Limb (tissue), 2 donors: ENCODE measurements around the gene ARL4A.
"Not testable (repeated sequence)": the region's sequence is repeated elsewhere in the genome, so short reads cannot be mapped to it uniquely, and the experiment has no call there.

Experiments used
- DNase-seq, 2 donors: peaks; one replicate each; pipeline ENCODE4 v3.0.0-alpha.2; 2016; ENCODE audit errors: extremely low spot score in 2 of 2

Gene ARL4A, protein sequence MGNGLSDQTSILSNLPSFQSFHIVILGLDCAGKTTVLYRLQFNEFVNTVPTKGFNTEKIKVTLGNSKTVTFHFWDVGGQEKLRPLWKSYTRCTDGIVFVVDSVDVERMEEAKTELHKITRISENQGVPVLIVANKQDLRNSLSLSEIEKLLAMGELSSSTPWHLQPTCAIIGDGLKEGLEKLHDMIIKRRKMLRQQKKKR

DNA sequence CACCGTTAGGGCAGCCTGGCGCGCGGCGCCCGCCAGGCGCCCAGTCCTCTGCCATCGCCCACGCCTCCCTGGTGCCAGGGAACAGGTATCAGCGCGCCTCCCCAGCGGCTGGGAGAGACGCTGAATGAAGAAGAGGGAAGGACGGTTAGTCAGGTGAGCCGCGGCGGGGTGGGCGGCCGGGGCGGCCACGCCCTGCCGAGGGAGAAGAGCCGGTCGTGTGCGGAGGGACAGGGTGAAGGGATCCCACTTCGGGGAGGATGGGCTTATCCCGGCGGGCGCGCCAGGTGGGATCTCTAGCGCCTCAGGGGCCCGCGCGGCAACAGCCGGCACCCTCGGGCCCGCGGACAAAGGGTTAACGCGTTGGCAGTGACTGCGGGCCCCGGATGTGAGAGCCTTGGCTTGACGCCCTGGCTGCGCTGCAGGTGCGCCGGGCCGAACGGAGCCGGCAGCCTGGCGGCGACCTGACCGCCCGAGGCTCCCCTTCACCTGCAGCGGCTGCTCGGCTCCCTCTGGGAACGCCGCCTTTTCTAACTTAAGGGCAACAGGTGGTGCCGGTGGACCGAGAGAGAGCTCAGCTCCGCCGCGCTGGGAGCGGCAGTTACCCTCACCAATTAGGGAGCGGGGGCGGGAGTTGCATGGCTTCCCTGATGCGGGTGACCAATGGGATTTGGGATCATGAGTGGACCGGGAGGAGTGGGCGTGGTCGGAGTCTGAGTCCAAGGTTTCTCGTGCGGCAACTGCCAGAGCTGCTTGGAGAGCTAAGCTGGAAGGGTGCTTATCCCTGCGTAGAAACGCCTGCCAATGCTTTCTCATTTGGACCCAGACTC is at the start of gene ARL4A:
TSS of gene ARL4A (plus strand) at position 743 of the 827 bp plus-strand sequence. CDS start 622 bp downstream, outside the sequence.
- DNase-seq: peak; percentile 97 to 99

DNA sequence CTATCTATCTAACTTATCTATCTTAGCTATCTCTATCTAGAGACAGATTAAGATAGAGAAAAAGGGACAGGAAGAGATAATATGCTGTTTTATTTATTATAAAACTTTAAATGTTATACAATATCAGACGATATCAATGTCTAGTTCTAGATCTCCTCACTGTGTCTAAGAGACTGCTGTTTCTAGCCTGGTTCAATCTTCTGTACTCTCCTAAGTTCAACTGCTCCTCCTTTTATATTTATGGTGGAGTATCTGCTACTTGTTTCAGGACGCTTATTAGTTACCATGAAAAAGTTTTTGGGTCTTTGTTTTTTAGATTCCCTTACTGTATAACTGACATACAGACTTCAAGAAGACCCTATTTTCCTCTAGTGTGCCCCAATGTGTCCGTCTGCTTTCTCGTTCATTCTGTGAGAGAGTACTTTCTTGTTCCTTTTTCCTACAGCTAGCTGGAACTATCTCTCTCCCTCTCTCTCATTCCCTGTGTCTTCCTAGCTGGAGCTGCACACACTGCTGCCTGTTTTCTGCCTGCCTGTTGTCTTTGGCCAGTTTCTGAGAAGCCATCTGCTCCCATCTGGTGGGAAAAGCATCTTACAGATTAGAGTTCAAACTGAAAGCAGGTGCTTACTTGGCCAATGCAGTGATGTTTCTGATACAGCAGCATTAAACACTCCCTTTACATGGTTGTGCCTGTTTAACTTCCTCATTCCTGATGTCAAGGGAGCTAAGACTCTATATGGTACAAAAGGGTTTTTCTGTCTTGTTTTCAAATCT is 49.4 kb upstream of the ARL4A start:
- peak in 1 of 2 donors; percentile 25 for DNase-seq

- peak in 1 of 2 donors; percentile 61 for DNase-seq
Observed at GRCh38 chr7:12638851-12639456, 48.5 kb upstream of the ARL4A start.

DNA sequence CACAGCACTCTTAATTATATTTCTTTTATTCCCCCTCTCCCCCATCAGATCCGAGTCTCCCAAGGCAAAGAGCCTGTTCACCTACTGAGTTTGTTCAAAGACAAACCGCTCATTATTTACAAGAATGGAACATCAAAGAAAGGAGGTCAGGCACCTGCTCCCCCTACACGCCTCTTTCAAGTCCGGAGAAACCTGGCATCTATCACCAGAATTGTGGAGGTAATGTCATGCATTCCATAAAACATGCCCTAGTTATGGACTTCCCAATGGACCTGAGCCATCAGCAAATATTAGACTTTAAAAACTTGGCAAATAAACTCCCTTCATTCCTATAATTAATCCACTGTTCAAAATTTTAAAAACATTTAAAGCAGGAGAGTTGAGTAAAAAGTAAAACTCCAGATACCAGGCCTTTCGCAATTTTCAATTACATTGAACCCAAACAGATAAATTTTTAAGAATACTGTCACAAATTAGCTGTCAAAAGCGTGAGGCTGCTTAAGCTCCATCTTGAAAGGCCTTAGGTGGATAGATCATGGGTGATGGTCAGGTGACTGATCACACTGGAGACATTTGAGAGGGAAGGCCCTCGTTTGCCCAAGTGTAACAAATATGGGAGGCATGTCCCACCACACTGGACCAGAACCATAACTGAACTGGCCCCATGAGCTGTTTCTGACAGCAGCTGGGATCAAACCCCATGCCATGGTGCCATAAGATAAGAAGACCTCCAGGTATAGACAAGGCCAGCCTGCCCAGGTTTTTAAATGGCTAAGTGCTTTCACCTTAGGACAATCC is 46.9 kb upstream of the ARL4A start:
- no peak for DNase-seq

- no peak for DNase-seq
Observed at GRCh38 chr7:12641196-12641595, 46.2 kb upstream of the ARL4A start.

DNA sequence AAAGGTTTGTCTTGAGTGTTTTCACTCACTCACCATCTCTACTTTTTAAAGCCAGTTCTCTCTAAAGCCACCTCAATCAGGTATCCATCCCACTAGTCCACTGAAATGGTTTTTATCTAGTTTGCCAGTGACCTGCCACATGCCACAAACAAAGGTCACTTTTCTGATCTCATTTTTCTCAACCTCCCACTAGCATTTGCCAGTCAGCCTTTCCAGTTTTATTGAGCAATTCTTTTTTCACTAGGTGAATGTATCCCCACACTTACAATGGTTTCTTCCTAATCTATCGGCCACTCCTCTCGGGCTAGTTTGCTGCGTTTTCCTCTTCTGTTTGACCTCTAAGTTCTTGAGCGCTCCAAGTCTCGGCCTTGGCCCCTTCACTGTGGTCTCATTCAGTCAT is 44.9 kb upstream of the ARL4A start:
- no peak for DNase-seq

DNA sequence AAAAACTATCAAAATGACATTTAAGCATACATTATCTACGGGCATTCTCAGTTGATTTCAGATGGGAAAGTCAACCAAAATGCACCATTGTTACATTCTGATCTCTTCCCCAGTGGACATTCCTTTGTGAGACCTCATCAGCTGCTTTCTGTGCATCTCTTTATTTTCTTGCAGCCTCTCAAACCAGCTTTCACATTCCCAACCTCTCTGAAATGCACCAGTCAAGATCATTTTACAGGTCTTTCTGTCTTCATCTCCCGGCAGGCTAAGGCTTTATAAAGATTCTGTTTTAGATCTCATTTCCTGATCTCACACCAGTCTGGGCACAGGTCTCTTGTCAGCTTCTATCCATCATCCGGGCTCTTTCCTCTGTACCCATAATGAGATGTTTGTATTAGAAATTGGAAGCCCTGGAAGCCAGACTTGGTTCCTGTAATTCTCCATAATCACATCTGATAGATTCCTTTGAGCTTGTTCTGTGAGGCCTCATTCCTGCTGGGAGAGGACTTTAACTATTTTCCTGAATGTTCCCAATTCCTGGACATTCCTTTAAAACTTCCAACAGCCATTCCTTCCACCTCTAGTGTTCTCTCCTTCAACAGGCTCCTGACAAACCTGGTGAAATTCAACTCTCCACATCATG is 44.3 kb upstream of the ARL4A start:
- no peak for DNase-seq

GRCh38 chr7:12643644-12644043 is 43.8 kb upstream of the ARL4A start:
- DNase-seq: no peak

DNA sequence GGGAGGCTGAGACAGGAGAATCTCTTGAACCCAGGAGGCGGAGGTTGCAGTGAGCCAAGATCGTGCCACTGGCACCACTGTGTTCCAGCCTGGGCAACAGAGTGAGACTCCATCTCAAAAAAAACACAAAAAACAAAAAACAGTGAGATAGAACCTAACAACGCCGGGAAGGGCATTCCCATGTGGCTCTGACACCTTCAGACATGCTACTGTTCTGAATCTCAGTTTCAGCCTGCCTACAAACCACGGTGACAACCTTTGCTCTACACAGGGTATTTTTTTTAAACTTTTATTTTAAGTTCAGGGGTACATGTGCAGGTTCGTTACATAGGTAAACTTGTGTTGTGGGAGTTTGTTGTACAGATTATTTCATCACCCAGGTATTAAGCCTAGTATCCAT is 42.2 kb upstream of the ARL4A start:
- DNase-seq: not testable (repeated sequence)

DNA sequence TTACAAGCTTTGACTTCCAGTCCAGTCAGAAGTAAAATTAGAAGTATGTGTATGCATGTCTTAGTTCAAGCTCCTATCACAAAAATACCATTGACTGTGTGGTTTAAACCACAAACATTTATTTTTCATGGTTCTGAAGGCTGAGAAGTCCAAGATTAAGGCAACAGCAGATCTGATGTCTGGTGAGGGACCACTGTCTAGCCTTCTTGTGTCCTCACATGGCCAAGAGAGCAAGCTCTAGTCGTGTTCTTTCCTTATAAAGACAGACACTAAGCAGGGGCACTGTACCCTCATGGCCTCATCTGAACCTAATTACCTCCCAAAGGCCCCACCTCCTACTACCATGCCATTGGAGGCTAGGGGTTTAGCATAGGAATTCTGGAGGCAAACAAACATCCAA is 41.3 kb upstream of the ARL4A start:
- DNase-seq: no peak

GRCh38 chr7:12647364-12648219 is 39.8 kb upstream of the ARL4A start:
- DNase-seq: no peak

GRCh38 chr7:12648704-12649261 is 38.6 kb upstream of the ARL4A start:
- DNase-seq: no peak

DNA sequence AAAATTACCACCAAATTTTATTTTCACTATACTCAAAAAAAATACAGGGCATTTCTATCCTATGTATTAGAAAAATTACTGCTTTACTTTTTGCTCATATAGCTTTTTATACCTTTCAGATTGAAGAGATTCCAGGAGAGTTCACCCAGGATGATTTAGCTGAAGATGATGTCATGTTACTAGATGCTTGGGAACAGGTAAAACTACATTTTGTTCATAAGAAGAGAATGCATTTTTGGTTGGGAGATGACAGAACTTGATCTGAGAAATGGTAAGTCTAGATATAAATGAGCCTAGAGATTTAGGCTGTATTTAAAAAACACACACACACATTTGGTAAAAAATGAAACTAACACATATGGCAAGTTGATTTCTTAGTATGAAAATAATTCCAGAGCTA is 38.1 kb upstream of the ARL4A start:
- no peak for DNase-seq

DNA sequence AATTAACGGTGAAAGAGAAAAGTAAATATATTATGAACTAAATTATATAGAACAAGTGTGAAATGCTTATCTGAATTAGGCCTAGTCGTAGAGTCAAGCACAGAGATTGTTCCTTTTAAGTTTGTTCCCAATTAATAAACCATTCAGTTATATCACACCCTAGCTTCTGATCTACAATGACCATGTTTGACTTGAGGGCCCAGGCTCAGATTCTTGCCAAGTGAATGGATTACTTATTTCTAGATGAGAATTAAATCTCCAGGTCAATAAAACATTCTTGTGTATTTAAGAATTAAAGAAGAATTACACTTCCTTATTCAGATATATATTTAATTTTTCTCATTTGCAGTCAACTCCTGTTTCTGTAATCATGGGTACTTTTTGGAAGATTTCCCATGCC is 37.4 kb upstream of the ARL4A start:
- DNase-seq: no peak

- DNase-seq: no peak
Observed at GRCh38 chr7:12653110-12653509, 34.3 kb upstream of the ARL4A start.

DNA sequence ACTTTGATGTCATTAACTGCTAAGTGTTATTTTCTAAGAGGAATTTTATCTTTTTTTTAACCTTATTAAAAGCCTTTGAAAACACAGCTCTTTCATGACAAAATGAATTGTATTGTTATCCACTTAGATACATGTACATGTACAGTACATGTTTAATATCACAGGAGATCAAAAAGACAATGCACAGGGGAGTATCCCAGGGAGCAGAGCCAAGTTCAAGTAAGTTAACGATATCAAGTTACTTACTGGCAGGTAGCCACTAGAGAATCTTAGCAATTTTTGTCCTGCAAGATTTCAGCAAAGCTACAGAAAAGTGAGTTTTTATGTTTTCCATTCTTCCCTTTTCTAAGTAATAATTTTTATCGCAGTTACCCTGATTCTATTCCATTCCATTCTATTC is 33.9 kb upstream of the ARL4A start:
- no peak for DNase-seq

DNA sequence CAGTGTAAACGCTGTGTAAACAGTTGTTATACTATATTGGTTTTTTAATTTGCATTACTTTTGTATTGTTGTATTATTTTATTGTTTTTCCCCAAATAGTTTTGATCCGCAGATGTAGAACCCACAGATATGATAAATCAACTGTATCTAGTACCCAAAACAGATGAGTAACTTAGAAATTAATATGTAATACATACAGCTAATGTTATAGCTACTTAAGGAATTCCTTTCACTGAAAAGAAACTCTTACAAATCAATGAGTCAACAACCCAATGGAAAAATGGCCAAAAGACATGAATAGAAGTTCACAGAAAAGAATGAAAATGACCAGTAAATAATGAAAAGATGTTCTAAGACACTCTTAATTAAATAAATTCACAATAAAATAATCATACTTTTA is 32.3 kb upstream of the ARL4A start:
- no peak for DNase-seq

DNA sequence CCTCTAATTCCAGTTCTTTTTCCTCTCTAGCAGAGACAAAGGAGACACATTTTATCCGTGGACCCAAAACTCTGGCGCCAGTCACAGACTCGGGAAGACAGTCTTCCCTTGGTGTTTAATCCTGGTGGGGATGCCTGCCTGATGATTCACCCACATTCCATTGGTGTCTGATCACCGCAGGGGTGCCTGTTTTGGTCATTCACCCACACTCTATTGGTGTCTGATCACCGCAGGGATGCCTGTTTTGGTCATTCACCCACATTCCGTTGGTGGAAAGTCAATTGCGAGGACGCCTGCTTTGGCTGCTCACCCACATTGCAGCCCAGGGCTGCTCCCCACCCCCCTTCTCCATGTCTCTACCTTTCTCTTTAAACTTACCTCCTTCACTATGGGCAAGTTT is 27.0 kb upstream of the ARL4A start:
- not testable (repeated sequence) for DNase-seq

DNA sequence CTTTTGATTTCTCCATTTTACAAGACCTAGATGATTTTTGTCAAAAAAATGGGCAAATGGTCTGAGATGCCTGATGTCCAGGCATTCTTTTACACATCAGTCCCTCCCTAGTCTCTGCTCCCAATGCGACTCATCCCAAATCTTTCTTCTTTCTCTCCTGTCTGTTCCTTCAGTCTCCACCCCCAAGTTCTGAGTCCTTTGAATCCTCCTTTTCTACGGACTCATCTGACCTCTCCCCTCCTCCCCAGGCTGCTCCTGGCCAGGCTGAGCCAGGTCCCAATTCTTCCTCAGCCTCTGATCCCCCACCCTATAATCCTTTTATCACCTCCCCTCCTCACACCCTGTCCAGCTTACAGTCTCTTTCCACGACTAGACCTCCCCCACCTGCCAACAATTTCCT is 26.4 kb upstream of the ARL4A start:
- not testable (repeated sequence) for DNase-seq
